GM12865 (cell line): ENCODE results near the gene ITGB7.
A peak's percentile ranks its signal among the peaks of the same experiment; 100 is the strongest.

Experiments
- DNase-seq: peaks from one replicate; pipeline ENCODE4 v3.0.0; 2010; ENCODE audit warnings: low read depth
- H3K4me3 ChIP-seq: 2 replicates; pipeline ENCODE4 v1.5.1; 2011; ENCODE audit warnings: mild to moderate bottlenecking, low read depth, low read length, control low read depth
- TF ChIP-seq, protein P1 (sequence below): IDR thresholded peaks from 2 replicates; pipeline ENCODE4 v1.5.1; 2011; ENCODE audit warnings: low read length, control low read depth, low read depth, inconsistent platforms; ENCODE audit not compliant: insufficient read depth; ENCODE audit errors: missing control alignments

ITGB7 gene

DNA sequence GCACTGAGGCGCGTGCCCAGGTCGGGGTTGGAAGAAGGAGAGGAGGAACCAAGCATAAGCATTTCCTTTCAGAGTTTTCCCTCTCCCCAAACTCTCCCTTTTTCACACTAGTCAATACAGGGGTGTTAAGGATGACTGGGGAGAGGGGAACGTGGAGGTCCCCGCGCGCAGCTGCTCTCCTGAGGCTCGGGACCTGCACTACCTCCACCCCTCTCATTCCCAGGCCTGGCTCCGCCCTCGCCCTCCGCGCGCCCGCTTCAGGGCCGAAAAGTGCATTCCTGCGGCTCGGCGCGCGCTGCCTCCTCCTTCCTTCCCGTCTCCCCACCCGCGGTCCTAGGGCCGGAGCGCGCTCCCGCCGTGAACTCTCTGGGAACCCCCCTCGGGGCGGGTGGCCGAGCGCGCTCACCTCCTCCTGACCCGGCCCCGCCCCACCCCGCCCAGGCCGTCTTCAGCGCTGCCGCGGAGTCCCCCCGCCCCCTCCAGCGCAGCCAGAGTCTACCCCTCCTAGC lies 13.7 kb upstream of the ITGB7 start:
- DNase-seq: peak; percentile 95

DNA sequence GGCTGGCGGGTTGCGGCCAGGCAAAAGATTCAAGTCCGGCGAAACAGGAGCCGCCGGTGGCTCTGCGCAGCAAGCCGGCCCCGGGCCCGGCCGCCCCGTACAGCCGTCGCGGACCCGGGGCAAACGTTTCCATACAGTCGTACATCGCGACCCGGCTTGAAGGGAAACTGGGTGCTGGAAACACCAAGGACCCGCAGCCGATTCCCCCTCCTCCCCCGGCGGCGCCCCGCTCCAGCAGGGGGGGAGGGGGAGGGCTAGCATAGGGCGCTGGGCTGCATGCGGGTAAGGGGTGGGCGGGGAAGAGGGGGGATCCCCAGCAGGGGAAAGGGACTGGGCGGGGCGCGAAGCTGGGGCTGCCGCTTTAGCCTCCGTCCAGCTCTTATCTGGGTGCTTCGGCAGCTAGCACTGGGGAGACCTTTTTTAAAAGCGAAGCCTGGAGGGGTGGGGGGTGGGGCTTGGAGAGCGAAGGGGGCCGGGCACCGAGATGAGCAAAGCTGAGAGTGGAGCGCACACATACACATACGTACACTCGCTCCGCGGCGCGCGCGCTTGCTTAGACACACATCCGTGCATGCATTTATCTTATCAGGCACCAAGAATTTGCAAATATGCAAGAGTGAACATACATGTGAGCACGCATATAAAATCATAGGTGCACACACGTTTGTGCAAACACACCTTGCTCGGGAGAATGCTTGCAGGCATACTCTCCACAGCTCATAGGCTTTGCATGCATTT lies 13.1 kb upstream of the ITGB7 start:
- peak; percentile 90 for DNase-seq
- TF ChIP-seq, protein P1, sequence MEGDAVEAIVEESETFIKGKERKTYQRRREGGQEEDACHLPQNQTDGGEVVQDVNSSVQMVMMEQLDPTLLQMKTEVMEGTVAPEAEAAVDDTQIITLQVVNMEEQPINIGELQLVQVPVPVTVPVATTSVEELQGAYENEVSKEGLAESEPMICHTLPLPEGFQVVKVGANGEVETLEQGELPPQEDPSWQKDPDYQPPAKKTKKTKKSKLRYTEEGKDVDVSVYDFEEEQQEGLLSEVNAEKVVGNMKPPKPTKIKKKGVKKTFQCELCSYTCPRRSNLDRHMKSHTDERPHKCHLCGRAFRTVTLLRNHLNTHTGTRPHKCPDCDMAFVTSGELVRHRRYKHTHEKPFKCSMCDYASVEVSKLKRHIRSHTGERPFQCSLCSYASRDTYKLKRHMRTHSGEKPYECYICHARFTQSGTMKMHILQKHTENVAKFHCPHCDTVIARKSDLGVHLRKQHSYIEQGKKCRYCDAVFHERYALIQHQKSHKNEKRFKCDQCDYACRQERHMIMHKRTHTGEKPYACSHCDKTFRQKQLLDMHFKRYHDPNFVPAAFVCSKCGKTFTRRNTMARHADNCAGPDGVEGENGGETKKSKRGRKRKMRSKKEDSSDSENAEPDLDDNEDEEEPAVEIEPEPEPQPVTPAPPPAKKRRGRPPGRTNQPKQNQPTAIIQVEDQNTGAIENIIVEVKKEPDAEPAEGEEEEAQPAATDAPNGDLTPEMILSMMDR: no peak
- H3K4me3 ChIP-seq: peak overlapping the region; percentile 77

More for the DNA sequence above, 13.7 kb upstream of the ITGB7 start:
- TF ChIP-seq, protein P1: no peak
- H3K4me3 ChIP-seq: peak overlapping the region; percentile 77

DNA sequence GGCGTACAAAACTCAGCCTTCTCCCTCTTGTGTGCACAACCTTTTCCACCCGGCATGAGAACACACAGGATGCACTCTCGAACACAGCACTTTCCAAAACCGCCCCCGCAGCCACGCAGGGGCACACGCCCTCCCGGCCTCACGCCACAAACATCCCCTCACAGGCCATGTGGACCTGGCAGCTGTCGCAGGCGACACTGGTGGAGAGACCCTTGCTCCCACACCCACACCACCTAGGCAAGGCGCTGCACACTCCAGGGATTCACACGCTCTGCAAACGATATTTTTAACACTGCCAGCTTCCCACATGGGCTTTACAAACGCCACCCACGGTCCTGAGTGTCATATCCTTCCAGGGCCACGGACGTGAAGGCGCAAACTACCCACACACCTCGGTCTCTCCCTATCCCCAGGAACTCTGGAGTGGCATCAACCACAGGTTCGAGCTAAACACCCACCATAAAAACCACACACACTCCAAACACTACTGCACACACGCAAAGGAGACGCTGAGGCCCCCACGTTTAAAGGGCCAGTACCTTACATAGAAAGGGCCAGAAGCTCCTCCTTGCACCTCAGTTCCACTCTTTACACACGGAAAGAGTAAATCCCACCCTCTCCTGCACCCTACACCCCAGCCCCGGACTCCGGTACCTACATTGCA lies 12.4 kb upstream of the ITGB7 start:
- TF ChIP-seq, protein P1: no peak
- DNase-seq: peak; percentile 64
- peak overlapping the region; percentile 77 for H3K4me3 ChIP-seq

DNA sequence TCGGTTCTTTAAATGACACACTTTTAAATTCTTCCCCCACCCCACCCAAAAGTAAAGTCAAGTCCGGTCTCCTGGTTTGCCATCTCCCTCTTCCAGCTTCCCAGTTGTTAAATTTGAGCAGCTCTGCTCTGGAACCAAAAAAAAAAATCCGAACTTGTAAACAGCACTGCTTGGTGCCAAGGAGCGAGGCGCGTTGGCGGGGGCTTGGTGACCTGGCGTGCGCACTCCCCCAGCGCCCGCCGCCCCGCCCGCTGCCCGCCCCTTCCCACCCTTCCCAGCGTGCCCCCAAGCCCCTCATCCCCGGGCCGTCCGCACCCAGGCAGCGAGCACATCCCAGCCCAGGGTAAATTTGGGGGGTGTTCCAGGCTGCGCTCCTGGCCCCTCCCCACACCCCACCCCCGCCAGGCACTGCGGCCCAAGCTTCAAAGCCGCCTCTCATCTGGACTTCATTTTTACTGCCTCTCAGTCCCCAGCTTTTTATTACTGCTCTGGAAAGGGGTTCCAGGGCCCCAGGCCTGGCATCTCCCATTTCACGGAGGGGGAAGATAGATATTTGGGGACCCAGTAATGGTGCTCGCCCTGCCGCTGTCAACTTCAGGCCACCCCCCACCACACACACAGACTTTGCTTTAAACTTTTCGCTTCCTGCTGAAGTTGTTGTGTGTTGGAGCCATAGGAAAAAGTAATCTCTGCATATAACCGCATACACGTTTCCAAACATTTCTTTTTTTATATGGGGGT lies 11.7 kb upstream of the ITGB7 start:
- TF ChIP-seq, protein P1: no peak
- DNase-seq: no peak
- peak overlapping the region; percentile 77 for H3K4me3 ChIP-seq

DNA sequence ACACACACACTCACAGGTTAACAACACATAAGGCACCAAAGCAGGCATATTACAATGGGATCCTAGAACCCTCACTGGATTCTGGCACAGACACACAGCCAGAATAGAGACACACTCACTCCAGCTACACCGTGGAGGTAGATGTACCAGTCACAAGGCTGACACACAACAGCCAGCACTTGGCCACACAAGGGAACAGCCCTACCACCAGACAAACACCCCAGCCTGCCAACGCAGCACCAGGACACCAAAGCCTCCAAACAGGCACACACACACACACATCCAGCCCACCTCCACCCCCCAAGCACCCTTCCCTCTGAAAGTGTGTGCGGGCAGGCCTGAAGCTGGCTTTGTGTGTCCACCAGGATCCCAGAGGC lies 10.9 kb upstream of the ITGB7 start:
- no peak overlapping the region for H3K4me3 ChIP-seq
- DNase-seq: no peak
- TF ChIP-seq, protein P1: no peak

DNA sequence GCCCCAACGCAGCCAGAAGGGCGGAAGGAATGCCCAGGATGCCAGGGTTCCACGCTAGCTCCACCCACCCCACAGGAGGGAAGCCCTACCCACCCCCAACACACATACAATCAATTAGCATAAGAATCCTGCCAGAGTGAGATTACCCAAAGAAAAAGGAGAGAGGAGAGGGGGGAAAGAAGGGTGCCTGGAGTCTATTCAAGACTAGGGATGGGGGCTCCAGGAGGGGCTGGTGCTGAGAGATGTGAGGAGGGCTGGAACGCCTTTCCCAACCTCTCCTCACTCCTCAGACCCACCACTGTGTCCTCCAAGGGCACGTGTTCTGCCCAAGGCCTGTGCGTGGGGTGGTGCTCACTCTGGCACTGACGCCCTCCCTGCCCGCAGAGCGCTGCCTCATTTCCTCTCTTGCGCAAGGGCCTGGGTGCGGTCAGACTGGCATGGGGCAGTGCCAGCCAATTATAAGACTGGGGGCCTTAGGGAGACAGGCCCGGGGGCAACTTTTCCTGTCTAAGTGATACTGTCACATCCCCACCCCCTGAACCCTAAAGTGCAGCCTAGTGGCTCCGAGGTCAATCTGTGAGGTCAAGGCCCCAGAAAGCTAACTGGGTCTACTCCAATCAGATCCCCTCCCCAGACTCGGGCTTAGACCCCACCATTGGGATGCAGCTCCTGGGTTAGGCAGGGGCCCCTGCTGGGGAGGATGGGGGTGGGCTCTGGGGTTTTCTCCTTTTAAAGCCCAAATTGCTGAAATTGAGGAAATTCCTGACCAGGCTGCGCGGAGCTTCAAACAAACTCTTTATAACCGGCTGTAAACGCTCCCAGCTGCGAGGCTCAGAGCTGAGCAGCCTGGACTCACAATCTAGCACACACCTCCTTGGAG lies 10.2 kb upstream of the ITGB7 start:
- no peak overlapping the region for H3K4me3 ChIP-seq
- TF ChIP-seq, protein P1: no peak
- no peak for DNase-seq
